Activated CD4-positive, alpha-beta T cell treated with anti-CD3 and anti-CD28 coated beads, Interleukin-2, amount 50 U/mL, for 48 hours (primary cell): ENCODE results near the gene RIMS3.

Source experiments
- DNase-seq, 2 experiments: peaks; one replicate each; pipeline ENCODE4 v3.0.0-alpha.2; 2020

The RIMS3 gene

DNA sequence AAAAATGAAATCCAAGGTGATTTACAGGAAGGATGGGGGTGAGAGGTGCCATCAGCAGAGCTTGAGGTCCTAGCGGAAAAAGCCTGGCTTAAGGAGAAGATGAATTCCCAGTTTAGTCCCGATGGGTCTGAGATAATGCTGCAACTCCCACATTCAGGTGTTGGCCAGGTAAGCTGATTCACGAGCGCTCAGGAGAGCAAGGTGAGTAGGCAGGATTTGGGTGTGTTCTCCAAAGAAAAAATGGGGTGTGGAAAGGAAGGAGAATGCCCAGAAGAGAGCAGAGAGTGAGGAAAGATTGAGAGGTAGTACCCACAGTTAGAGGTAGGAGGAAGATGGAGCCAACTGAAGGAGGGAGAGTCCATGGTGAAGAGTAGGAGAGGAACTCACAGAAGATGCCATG lies 12.5 kb downstream of the RIMS3 start:
- no peak for DNase-seq

- DNase-seq, result no peak
These were observed 13.0 kb downstream of the RIMS3 start for GRCh38 chr1:40652468-40652867.

- no peak for DNase-seq
These were observed 14.2 kb downstream of the RIMS3 start for GRCh38 chr1:40651138-40651857.

- DNase-seq, result peak in 1 of 2 experiments; percentile 14
These were observed 15.4 kb downstream of the RIMS3 start for GRCh38 chr1:40650075-40650474.

DNA sequence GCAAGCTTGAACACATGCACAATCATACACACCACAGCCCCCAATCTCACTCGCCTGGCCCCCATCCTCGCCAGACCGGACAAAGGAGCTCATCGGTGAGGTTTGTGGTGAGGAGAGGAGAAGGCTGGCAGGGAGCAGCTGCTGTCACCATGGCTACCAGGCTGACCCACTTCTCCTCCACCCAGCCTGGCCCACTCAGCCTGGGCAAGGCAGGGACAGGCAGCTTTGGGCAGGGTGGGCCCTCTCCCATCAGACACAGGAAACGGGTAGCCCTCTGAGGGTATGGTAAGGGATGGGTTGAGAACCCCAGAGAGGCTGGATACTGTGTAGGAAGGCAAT lies 15.9 kb downstream of the RIMS3 start:
- DNase-seq, result no peak

GRCh38 chr1:40648928-40649591 lies 16.4 kb downstream of the RIMS3 start:
- no peak for DNase-seq

- no peak for DNase-seq
These were observed 17.3 kb downstream of the RIMS3 start for GRCh38 chr1:40648200-40648599.

GRCh38 chr1:40646315-40646714 lies 19.2 kb downstream of the RIMS3 start:
- no peak for DNase-seq

- no peak for DNase-seq
These were observed 20.3 kb downstream of the RIMS3 start for GRCh38 chr1:40645118-40645680.

DNA sequence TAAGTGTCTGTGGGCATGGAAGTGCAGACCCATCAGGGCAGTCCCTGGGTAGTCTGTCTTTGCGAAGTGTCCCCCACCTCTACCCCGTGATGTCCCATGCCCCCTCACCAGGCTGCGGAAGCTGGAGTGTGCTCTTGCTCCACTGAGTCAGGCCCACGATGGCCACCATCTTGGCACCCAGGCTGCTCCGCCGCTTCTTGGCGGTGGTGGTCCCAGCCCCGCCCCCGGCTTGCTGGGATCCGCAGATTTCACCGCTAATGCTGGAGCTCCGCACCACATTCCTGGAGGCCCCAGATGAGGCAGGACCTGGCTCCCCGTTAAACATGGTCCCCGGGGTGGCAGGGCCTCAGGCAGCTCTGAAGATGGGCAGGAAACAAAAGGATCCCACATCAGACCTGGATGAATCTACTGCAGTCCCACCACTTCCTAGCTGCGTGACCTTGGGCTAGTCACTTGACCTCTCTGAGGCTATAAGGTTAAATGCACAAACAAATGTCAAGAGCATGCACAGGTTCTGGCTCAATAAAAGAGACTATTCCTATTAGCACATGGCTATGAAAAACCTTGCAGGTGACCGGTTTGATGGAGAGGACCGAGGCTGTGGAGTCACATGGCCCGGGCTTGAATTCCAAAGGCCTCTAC lies 23.8 kb downstream of the RIMS3 start:
- no peak for DNase-seq

DNA sequence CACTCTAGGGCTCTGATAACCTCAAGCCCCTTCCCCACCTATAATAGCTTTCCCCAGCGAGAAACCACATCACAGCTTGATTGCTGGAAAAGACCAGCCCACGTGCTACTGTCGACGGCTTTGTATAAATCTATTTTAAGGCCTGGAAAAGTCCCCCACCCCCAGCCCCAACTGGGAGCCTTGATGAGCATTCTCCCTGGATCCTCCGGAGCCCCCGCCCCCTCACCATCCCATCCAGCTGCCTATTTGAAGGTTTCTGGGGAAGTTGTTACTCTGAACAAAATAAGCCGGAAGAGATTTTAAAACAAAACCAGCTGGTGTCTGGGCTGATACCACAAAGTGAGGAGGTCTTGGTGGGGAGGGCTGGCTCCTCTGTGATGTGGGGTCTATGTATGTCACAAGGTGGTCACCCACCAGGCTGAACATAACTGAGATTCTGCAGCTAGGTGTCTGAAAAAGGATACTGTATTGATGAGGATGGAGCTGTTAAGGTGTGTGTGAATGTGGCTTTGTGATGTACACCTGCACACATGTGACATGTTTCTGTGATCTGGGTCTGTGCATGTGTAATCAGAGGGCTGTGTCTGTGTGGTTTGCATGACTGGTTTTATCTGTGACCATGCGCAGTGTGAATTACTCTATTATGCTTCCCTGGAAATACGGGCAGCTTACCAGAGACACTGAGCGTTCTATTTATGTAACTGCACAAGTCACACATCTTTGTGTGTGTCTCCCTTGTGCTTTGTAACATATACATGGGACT lies 25.0 kb downstream of the RIMS3 start:
- no peak for DNase-seq

GRCh38 chr1:40638097-40639036 lies 27.1 kb downstream of the RIMS3 start:
- DNase-seq, result no peak

GRCh38 chr1:40637470-40638007 lies 27.9 kb downstream of the RIMS3 start:
- DNase-seq, result no peak

- DNase-seq, result no peak
These were observed 28.7 kb downstream of the RIMS3 start for GRCh38 chr1:40636777-40637176.

GRCh38 chr1:40635763-40636500 lies 29.6 kb downstream of the RIMS3 start:
- DNase-seq, result no peak

DNA sequence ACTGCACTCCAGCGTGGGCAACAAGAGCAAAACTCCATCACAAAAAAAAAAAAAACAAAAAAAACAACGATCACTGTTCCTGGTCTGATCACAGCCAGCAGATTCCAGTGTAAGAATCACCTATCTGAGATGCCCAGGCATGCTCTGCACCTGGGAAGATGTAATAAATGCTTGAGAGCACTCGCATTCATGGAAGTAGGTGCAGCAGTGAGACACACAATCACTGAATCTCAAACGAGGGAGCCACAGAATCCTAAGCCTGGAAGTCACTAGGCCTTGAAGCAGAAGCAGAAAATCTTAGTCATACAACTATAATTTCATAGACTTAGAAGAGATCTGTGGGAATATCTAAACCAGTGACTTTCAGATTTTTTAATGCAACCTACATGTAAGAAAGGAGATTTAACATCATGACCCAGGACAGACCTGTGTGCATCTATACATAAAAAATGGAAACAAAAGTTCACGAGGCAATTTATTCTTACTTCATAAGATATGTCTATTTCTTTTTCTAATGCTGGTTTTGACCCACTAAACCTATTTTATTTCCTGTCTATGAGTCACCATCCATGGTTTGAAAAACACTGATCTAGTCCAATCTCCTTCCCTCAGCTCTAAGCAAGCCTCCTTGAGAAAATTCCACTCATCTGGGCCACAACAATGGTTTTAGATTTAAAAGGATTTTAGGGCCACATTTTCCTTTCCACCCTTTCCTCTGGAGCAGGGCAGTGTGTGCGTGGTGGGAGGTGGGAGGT lies 30.4 kb downstream of the RIMS3 start:
- no peak for DNase-seq

DNA sequence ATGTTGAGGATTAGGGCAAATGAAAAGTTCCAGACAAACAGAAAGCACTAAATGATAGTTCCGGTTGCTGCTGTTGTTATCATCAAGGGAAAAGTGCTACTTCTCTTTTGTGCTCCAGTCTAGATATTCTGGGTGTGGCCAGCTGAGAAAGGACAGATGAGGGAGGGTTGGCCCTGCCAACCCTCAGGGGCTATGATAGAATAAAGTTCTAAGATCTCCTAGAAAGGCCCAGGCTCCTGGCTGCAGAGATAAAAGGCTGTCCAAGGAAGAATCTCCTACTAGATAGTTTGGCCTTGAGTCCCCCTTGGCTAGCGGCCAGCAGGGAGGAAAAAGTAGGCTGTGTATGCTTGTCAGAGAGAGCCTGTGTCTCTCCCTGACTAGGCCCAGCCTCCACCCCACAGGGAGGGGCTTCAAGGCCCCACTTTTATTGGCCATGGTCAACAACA lies 31.5 kb downstream of the RIMS3 start:
- DNase-seq, result no peak

- no peak for DNase-seq
These were observed 32.0 kb downstream of the RIMS3 start for GRCh38 chr1:40633523-40633922.

DNA sequence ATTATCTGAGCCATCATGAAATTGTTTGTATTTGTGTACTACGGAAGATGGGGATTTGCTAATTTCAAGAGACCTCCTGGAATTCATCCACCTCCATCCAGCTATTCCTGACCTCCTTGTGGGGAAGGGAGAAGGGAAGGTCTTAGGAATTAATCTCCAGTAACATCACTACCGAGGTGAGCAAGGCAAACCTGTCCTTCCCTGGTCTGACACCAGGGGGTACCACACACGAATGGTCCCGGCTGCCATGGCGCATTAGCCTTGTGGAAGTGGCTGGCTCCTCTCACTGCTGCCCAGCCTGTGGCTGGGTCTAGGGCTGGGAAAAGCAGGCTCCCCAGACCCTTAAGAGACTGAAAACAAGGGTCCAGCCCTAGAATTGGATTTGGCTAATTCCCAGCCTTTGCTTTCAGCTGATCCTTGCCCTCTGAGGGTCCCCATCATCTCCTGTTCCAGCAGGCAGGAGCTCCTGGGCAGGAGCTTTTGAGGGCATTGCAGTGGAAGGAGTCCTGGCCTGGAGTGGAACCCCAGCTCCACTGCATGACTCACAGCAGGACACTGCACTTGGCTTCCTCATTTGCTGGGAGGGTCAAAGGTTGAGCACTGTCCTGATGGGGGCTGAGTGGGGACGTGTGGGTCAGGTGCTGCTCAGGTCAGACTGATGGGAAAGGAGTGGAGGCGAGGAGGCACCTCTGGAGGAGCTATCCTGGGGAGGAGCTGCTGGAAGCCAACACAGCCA lies 34.8 kb downstream of the RIMS3 start:
- peak; percentile 39 to 54 for DNase-seq
